ENCODE data around the gene KRT3. TPM values are rescaled to one million over a fixed set of nuclear protein-coding genes. Genes with fewer than 3 reads are reported as not detected.

KRT3 gene
- total and polyA plus RNA-seq, 2 donors (not counting 1 experiment from before 2014, with no cell fraction given), result not detected

GRCh38 chr12:52828591-52829021 lies 32.7 kb upstream of the KRT3 start:
- no peaks in the 10 kb centered on the region for H3K9me3 Mint-ChIP-seq (ENCODE audit: insufficient read depth)
- H3K27ac Mint-ChIP-seq, result no peak overlapping the region
- Histone ChIP-seq H4K20me1 (ENCODE audit: control insufficient read depth, insufficient read depth, low read length, poor library complexity, severe bottlenecking) (no peaks in the 10 kb centered on the region), H3K27me3 (replicated peaks in 1 of 4; ENCODE audit: control extremely low read depth in 1 of 4, control insufficient read depth in 3 of 4, insufficient read depth in 4 of 4, low read length in 3 of 4) (peaks cover 0 to 8% (median 0%) of the 10 kb centered on the region in 4 experiments), H3K79me2 (ENCODE audit: control insufficient read depth, insufficient read depth, low read length) (no peaks in the 10 kb centered on the region), H3K9me3 (ENCODE audit: control extremely low read depth in 1 of 3, control insufficient read depth in 2 of 3, insufficient read depth in 1 of 3, low read length in 2 of 3) (no peaks in the 10 kb centered on the region), H3K4me3 (ENCODE audit: control extremely low read depth in 1 of 5, extremely low read depth in 1 of 5, insufficient read depth in 1 of 5, low read depth in 2 of 5, low read length in 4 of 5) (no peak overlapping the region), H3K36me3 (replicated peaks in 1 of 2; ENCODE audit: control extremely low read depth in 1 of 2, control insufficient read depth in 1 of 2, extremely low read depth in 1 of 2, insufficient read depth in 2 of 2, low read length in 1 of 2) (no peaks in the 10 kb centered on the region), H3K4me2 (replicated peaks; ENCODE audit: low read depth, low read length, poor library complexity, severe bottlenecking) (no peak overlapping the region), H2AFZ (ENCODE audit: insufficient read depth, low read depth, low read length, poor library complexity, severe bottlenecking) (no peak overlapping the region), H3K27ac (ENCODE audit: low read length in 2 of 2) (no peak overlapping the region), H3K9ac (ENCODE audit: low read length) (no peak overlapping the region), H3K4me1 (ENCODE audit: control insufficient read depth in 2 of 2, insufficient read depth in 2 of 2, low read length in 2 of 2) (no peaks in the 10 kb centered on the region)
- no peak overlapping the region for H3K4me3 Mint-ChIP-seq
- H3K4me1 Mint-ChIP-seq, result no peaks in the 10 kb centered on the region
- ChIA-PET CTCF (no interaction called here), POLR2A (no interaction called here)
- no peak for TF ChIP-seq EZH2 (IDR thresholded peaks at IDR 0.05; ENCODE audit: borderline replicate concordance, insufficient read depth, low read depth, low read length, poor library complexity, severe bottlenecking)
- TF ChIP-seq, protein P1, sequence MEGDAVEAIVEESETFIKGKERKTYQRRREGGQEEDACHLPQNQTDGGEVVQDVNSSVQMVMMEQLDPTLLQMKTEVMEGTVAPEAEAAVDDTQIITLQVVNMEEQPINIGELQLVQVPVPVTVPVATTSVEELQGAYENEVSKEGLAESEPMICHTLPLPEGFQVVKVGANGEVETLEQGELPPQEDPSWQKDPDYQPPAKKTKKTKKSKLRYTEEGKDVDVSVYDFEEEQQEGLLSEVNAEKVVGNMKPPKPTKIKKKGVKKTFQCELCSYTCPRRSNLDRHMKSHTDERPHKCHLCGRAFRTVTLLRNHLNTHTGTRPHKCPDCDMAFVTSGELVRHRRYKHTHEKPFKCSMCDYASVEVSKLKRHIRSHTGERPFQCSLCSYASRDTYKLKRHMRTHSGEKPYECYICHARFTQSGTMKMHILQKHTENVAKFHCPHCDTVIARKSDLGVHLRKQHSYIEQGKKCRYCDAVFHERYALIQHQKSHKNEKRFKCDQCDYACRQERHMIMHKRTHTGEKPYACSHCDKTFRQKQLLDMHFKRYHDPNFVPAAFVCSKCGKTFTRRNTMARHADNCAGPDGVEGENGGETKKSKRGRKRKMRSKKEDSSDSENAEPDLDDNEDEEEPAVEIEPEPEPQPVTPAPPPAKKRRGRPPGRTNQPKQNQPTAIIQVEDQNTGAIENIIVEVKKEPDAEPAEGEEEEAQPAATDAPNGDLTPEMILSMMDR (IDR thresholded peaks at IDR 0.05), result no peak
- ATAC-seq (ENCODE audit: low read depth), result no peak
- H3K27me3 Mint-ChIP-seq, result peaks cover 27% of the 10 kb centered on the region
- DNase-seq, result no peak
- intact Hi-C loops (cut with micrococcal nuclease), result no loop called here
- WGBS (ENCODE audit: insufficient coverage), result 20% methylated on average over 2 of the region's 2 CpGs

DNA sequence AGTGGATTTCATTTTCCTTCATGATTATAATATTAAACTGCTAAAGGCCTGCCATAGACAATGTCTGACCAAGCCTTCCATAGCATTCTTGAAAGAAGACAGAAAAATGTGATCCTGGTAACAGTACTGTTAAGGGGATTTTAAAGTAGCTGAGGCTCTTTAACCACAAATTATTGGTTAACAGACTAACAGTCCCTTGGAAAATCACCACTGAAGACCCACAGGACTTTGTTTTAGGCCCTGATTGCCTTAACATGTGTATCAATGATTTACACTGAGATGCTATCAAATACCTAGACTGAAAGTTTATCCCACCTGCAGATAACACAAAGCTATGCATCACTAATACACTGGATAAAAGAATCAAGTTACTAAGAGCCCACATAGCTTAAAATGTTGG lies 32.2 kb upstream of the KRT3 start:
- H3K4me1 ChIP-seq (ENCODE audit: control insufficient read depth in 2 of 2, insufficient read depth in 2 of 2, low read length in 2 of 2), result no peaks in the 10 kb centered on the region
- peaks cover 0 to 8% (median 0%) of the 10 kb centered on the region in 4 experiments for H3K27me3 ChIP-seq (replicated peaks in 1 of 4; ENCODE audit: control extremely low read depth in 1 of 4, control insufficient read depth in 3 of 4, insufficient read depth in 4 of 4, low read length in 3 of 4)
- no peak overlapping the region for H3K4me2 ChIP-seq (replicated peaks; ENCODE audit: low read depth, low read length, poor library complexity, severe bottlenecking)
- ATAC-seq (ENCODE audit: low read depth) (no peak), DNase-seq (no peak)
- H3K27ac ChIP-seq (ENCODE audit: low read length in 2 of 2), result no peak overlapping the region
- no peak for TF ChIP-seq EZH2 (IDR thresholded peaks at IDR 0.05; ENCODE audit: borderline replicate concordance, insufficient read depth, low read depth, low read length, poor library complexity, severe bottlenecking)
- TF ChIP-seq, protein P1 (IDR thresholded peaks at IDR 0.05), result no peak
- Mint-ChIP-seq H3K27me3 (peaks cover 31% of the 10 kb centered on the region), H3K4me3 (no peak overlapping the region), H3K27ac (no peak overlapping the region), H3K4me1 (no peaks in the 10 kb centered on the region), H3K9me3 (ENCODE audit: insufficient read depth) (no peaks in the 10 kb centered on the region)
- no peaks in the 10 kb centered on the region for H3K36me3 ChIP-seq (replicated peaks in 1 of 2; ENCODE audit: control extremely low read depth in 1 of 2, control insufficient read depth in 1 of 2, extremely low read depth in 1 of 2, insufficient read depth in 2 of 2, low read length in 1 of 2)
- intact Hi-C loops (cut with micrococcal nuclease), result no loop called here
- no peaks in the 10 kb centered on the region for H4K20me1 ChIP-seq (ENCODE audit: control insufficient read depth, insufficient read depth, low read length, poor library complexity, severe bottlenecking)
- no peak overlapping the region for H3K4me3 ChIP-seq (ENCODE audit: control extremely low read depth in 1 of 5, extremely low read depth in 1 of 5, insufficient read depth in 1 of 5, low read depth in 2 of 5, low read length in 4 of 5)
- H3K9me3 ChIP-seq (ENCODE audit: control extremely low read depth in 1 of 3, control insufficient read depth in 2 of 3, insufficient read depth in 1 of 3, low read length in 2 of 3), result no peaks in the 10 kb centered on the region
- no peaks in the 10 kb centered on the region for H3K79me2 ChIP-seq (ENCODE audit: control insufficient read depth, insufficient read depth, low read length)
- ChIA-PET CTCF (no interaction called here), POLR2A (no interaction called here)
- H3K9ac ChIP-seq (ENCODE audit: low read length), result no peak overlapping the region
- H2AFZ ChIP-seq (ENCODE audit: insufficient read depth, low read depth, low read length, poor library complexity, severe bottlenecking), result no peak overlapping the region
